ENCODE measurements around the gene HORMAD1.
"Not testable (repeated sequence)": the region's sequence is repeated elsewhere in the genome, so short reads cannot be mapped to it uniquely, and the experiment has no call there.

Gene HORMAD1, protein sequence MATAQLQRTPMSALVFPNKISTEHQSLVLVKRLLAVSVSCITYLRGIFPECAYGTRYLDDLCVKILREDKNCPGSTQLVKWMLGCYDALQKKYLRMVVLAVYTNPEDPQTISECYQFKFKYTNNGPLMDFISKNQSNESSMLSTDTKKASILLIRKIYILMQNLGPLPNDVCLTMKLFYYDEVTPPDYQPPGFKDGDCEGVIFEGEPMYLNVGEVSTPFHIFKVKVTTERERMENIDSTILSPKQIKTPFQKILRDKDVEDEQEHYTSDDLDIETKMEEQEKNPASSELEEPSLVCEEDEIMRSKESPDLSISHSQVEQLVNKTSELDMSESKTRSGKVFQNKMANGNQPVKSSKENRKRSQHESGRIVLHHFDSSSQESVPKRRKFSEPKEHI

DNA sequence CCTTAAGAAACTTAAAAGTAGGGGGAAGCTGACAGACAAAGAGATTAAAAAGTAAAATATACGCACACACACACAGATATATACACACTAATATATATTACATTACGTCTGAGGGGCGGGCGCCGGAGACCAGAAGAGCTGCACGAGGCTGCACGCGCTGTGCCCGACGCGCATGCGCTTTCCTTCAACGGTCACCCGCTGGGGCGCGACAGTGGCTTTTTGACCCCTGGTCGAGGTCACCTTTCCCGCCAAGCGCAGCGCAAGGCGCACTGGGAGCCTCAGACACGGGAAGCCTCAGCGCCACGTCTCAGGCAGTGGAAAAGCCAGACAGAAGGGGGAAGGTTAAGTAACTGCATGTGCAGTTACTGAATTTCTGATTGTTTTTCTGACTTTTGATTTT lies at the start of gene HORMAD1:
Gene HORMAD1 (minus strand): TSS at position 193 of the 400 bp plus-strand sequence. CDS start 1,390 bp downstream, outside the sequence.
- DNase-seq (ENCODE audit: low spot score), result no peak

DNA sequence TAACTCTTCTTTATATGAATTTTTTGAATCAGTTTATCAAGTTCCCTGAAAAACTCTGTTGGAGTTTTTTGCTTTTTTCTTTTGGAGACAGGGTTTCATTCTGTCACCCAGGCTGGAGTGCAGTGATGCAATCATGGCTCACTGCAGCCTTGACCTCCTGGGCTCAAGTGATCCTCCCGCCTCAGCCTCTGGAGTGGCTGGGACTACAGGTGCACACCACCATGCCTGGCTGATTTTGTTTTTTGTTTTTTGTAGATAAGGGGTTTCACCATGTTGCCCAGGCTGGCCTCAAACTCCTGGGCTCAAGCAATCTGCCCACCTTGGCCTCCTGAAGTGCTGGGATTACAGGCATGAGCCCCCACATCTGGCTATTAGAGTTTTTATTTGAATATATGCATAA lies 47.0 kb upstream of the HORMAD1 start:
- not testable (repeated sequence) for DNase-seq (ENCODE audit: low spot score)

DNA sequence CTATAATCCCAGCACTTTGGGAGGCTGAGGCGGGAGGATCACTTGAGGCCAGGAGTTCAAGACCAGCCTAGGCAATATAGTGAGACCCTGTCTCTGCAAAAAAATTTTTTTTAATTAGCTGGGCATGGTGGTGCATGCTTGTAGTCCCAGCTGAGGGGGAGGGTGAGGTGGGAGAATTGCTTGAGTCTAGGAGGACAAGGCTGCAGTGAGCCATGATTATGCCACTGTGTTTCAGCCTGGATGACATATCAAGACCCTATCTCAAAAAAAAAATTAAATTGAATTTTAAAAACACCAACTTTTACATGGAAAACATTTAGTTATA lies 45.2 kb upstream of the HORMAD1 start:
- not testable (repeated sequence) for DNase-seq (ENCODE audit: low spot score)

DNA sequence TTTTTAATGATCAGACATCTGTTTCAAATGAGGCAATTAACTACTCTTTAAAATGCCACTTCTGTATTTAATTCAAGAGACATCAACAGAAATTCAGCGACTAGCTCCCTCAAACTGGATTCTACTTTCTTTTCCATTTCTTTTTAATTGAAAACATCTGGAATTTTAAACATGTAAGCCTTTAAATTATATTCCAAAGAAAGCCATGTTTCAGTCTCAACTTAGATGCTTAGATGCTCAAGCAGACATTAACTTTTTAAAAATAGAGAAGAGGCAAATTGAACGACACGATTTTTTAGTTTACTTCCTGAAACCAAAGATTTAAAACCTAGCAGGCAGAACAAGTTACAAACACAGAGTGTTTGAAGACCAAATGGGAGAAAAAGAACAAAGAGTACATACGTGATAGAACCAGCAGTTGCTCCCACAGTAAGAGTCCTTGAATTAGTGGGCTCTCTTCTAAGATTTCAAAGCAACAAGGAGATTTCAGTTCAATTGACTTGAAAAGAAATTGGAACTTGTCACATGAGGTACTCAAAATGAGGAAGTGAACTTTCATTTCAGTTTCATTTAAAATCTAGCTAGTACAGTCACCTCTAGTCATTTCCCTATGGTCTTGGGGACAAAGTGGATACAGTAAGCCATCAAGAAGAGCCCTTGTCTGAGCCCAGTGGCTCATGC lies 44.7 kb upstream of the HORMAD1 start, which contains the start of gene CTSS:
Gene CTSS (minus strand): TSS at position 483 of the 681 bp plus-strand sequence. CDS start 1,015 bp downstream, outside the sequence.
- peak; percentile 76 for DNase-seq (ENCODE audit: low spot score)

DNA sequence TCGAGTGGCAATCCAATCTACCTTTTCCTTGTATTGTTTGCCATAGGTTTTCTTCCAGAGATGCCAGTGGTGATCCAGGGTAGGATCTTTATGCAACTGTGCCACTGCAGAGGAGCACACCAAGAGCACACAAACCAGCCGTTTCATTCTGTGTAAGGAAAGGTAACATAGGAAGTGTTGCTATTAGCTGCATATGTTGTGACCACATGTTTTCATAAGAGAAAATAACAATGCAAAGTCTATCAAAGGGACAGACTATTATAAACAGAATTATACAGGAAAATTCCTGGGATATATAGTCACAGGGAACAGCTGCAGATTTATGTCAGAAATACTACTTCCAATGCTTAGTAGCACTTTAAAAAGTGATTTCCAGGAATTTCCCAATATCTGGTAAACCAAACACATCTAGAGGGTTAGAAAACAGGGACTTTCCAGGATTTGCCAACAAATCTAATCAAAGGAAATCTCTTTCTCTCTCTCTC lies 44.0 kb upstream of the HORMAD1 start:
- DNase-seq (ENCODE audit: low spot score), result peak; percentile 82

DNA sequence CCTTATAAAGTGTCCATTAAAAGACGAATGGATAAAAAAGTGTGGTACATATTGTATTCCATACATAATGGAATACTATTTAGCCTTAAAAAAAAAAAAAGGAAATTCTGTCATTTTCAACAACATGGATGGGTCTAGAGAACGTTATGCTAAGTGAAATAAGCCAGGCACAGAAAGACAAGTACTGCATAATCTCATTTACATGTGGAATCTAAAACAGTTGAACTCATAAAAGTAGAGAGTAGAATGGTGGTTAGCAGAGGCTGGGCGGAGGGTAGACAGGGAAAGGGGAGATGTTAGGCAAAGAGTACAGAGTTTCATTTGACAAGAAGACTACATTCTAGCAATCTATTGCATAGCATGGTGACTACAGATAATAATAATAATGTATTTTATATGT lies 42.3 kb upstream of the HORMAD1 start:
- DNase-seq (ENCODE audit: low spot score), result no peak

DNA sequence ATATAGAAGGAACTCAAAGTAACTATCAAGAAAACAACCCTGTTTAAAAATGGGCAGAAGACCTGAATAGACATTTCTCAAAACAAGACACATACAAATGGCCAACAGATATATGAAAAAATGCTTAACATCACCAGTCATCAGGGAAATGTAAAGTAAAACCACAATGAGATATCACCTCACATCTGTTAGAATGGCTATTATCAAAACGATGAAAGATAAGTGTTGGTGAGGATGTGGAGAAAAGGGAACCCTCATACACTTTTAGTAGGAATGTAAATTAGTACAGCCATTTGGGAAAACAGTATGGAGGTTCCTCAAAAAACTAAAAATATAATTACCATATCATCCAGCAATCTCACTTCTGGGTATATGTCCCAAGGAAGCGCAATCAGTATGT lies 41.9 kb upstream of the HORMAD1 start:
- no peak for DNase-seq (ENCODE audit: low spot score)

DNA sequence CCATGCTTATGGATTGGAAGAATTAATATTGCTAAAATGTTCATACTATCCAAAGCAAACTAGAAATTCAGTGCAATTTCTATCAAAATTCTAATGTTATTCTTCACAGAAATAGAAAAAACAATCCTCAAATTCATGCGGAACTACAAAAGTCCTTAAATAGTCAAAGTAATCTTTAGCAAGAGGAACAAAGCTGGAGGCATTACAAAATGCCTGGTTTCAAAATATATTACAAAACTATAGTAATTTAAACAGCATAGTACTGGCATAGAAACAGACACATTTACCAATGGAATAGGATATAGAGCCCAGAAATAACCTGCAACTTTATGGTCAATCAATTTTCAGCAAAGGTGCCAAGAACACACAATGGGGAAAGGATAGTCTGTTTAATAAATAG lies 41.1 kb upstream of the HORMAD1 start:
- no peak for DNase-seq (ENCODE audit: low spot score)

DNA sequence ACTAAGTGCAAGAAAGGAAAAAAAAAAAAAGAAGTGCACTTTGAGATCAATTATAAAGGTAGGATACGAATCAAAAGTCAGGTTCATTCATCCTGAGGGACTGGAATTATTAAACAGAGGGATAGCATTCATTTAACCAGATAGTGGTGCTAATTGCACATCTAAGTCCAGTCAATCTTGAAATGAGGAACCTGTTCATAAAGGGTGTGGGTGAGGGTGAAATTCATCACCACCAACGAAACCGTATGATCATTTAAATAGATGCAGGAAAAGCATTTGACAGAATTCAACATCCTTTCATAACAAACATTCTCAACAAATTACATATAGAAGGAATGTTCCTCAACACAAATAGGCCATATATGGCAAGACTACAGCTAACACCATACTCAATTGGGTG lies 39.3 kb upstream of the HORMAD1 start:
- DNase-seq (ENCODE audit: low spot score), result no peak

DNA sequence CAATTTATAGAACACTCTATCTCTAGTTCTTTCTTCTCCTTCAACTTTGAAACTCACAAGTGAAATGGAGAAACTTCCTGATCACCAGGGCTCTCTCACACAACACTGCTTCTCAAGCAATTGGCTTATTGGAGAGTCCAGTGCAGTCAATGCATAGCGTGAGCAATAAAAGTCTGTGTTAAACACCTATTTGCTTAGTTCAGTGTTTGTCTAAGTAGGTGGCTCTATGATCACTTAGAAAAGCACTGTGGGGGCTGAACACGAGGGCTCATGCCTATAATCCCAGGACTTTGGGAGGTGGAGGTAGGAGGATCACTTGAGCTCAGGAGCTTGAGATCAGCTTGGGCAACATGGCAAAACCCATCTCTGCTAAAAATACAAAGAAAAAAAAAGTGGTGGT lies 32.7 kb upstream of the HORMAD1 start:
- no peak for DNase-seq (ENCODE audit: low spot score)

DNA sequence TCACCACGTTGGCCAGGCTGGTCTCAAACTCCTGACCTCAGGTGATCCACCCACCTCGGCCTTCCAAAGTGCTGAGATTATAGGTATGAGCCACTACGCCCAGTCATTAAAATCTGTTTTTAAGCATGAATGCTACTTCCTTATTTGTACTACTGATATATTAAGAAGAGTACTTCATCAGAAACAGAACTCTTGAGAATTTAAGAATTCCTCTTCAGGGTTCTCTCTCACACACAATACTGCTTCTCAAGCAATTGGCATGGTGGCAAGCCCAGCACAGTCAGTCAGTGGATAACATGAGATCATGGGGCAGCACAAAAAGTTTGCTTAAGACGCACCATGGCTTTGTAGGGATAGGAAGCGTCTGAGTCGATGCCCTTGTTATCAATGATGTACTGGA lies 30.7 kb upstream of the HORMAD1 start:
- DNase-seq (ENCODE audit: low spot score), result no peak

DNA sequence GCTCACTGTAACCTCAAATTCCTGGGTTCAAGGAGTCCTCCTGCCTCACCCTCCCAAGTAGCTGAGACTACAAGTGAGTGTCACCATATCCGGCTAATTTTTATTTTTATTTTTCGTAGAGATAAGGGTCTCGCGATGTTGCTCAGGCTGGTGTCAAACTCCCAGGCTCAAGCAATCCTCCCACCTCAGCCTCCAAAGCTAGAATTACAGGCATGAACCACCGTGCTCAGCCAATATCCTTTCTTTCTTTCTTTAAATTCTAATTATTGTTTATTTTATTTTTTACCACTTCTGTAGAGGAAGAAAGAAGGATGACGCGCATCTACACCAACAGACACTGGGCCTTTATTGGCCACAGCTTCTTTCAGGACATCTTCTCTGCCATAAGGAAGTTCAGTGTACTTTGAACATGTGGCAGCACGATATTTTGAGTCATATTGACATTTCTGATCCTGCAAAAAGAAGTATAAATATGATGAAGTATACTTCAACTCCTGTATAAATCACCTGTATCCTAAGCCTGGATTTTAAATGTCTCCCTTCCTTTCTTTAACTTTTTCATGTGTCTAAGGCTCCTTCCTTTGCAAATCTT lies 29.1 kb upstream of the HORMAD1 start:
- DNase-seq (ENCODE audit: low spot score), result no peak

DNA sequence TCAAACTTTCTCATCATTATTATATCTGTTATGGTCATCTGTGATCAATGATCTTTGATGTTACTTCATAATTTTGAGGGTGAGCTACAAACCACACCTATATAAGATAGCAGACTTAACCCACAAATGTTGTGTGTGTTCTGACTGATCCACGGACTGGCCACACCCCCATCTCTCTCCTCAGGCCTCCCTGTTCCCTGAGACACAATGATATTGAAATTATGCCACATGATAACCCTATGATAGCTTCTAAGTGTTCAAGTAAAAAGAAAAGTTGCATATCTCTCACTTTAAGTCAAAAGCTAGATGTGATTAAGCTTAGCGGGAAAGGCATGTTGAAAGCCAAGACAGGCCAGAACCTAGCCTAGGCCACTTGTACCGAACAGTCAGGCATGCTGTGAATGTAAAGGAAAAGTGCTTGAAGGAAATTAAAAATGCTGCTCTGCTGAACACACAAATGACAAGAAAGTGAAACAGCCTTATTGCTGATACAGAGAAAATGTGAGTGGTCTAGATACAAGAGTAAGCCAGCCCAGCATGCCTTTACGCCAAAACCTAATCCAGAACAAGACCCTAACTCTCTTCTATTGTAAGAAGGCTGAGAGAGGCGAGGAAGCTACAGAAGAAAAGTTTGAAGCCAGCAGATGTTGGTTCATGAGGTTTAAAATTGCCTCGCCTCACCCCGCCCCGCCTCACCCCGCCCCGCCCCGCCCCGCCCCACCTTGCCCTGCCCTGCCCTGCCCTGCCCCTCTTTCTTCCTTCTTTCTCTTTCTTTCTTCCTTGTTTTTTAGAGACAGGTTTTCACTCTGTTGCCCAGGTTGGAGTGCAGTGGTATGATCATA lies 28.4 kb upstream of the HORMAD1 start:
- no peak for DNase-seq (ENCODE audit: low spot score)

DNA sequence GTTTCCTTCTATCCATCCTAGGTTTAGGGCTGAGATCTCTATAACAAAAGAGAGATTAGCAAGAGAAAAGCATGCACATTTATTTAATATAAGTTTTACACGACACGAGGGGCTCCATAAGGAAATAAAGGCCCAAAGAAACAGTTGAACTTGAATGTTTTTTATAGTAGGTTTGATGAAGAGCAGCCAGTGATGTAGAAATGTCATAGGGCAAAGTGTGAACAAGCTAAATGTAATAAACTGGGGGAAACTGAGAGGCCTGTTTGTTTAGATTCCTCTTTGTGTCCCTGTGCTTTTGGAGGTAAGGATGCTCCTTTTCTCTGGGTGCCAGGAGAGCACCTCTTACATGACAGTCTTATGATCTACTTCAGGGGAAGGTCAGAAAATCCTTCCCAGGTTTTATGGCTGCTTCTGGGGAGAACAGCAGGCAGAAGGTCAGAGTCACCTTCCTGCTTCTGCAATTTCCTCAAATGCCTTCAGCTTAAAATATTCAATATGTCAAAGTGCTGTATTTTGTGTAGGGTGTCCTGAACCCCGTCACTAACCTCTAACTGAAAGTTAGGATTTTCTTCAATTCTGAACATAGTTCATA lies 9.5 kb upstream of the HORMAD1 start:
- no peak for DNase-seq (ENCODE audit: low spot score)

DNA sequence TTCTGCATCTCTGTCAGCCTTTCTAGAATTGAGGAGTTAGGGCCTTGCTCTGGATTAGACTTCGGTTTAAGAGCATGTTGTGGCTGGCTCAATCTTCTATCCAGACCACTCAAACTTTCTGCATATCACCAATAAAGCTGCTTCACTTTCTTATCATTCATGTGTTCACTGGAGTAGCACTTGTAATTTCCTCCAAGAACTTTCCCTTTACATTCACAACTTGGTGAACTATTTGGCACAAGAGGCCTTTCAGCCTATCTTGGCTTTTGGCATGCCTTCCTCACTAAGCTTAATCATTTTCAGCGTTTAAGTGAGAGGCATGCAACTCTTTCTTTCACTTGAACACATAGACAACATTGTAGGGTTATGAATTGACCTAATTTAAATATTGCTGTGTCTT lies 3.6 kb upstream of the HORMAD1 start:
- DNase-seq (ENCODE audit: low spot score), result no peak

DNA sequence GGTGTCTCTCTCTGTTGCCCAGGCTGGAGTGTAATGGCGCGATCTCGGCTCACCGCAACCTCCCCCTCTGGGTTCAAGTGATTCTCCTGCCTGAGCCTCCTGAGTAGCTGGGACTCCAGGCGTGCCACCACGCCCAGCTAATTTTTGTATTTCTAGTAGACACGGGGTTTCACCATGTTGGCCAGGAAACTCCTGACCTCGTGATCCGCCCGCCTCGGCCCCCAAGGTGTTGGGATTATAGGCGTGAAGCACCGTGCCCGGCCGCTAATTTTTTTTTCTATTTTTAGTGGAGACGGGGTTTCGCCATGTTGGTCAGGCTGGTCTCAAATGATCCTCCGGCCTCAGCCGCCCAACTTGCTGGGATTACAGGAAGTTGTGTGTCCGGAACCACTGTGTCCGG lies 597 bp downstream of the HORMAD1 start:
- DNase-seq (ENCODE audit: low spot score), result no peak

DNA sequence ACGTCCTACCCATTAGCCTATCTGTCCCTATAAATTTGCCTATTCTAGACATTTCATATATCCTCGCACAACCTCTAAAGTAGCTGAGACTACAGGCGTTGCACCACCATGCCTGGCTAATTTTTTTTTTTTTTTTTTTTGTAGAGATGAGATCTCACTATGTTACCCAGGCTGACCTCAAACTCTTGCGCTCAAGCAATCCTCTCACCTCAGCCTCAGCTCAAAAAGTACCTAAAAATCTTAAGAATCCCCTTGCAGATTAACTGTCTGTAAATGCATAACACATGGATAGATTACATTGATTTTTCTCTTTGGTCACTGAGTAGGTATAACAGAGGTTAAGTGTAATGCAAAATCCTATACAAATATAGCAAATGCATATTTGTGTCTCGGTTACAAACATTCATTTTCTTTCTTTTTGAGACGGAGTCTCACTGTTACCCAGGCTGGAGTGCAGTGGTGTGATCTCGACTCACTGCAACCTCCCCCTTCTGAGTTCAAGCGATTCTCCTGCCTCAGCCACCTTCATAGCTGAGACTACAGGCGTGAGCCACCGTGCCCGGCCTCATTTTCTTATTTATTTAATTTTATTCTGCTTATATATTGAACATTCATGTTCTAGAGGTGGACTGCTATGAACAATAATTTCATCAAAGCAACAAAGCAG lies 2.3 kb downstream of the HORMAD1 start:
- no peak for DNase-seq (ENCODE audit: low spot score)

DNA sequence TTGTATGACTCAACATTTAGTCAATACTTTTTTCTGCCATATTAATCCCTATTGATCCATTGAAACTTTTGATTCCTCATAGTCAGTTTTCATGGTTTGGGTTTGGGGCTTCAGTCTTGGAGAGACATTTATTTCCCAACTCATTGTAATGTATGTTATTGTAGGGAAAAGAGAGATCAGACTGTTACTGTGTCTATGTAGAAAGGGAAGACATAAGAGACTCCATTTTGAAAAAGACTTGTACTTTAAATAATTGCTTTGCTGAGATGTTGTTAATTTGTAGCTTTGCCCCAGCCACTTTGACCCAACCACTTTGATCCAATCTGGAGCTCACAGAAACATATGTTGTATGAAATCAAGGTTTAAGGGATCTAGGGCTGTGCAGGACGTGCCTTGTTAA lies 11.7 kb downstream of the HORMAD1 start:
- not testable (repeated sequence) for DNase-seq (ENCODE audit: low spot score)

DNA sequence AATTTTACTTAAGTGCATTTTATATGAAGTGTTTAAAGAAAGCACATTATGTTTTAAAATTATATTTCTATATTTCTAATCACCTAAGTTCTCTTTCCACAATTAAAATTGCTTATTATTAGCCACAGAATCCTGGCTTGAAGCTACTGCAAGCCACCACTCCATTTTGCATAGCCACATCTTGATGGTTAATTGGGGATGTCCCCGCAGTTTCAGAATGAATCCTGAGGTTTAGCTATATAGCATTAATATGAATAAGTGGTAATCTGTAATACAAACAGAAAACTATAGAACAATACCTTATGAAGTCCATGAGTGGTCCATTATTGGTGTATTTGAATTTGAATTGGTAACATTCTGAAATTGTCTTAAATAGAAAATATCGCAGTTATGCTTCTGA lies 12.1 kb downstream of the HORMAD1 start:
- DNase-seq (ENCODE audit: low spot score), result no peak

DNA sequence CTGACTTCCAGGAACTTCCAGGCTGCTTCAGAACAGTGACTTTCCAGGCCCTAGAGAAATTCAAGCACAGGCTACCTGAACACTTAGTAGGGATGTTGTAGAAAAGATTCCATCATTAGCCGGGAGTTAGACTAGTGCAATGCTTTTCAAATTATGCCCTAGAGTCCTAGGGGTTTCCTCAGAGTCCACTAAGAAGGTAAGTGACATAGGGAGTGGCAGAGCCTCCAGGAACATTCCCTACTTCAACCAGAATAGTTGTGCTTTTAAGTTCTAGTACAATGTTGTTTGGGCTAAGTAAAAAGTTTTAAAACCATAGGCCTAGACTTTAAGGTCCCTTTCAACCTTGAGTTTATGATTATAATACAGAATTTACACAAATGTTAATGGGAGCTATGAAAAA lies 14.6 kb downstream of the HORMAD1 start:
- no peak for DNase-seq (ENCODE audit: low spot score)

DNA sequence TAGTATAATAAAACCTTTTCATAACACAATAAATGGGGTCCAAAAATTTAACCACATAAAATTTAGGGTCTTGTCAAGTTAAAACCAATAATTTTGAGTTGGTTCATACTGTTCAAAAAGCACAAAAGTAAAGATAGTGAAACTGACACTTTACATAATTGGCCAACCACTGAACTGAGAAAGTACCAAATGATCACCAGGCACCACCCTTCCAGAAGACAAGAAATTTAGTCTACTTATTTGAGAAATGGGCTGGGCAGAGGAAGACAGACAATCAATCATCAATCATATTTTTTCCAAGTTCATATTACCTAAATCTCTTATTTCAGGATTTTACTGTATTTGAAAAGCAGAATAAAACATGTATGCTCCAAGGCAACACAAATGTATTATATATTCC lies 17.3 kb downstream of the HORMAD1 start:
- no peak for DNase-seq (ENCODE audit: low spot score)

Measured in kidney tubule cell (primary cell).